Loucy (cell line): ENCODE results near the gene GUCY1A2.
"Not testable (repeated sequence)": the region's sequence is repeated elsewhere in the genome, so short reads cannot be mapped to it uniquely, and the experiment has no call there.

ENCODE experiments used
- H2AFZ ChIP-seq: fragments of 200-600 bp; sonication (generic); 2 replicates; pipeline ENCODE4 v1.6.0; 2016; ENCODE audit warnings: antibody characterized with exemption, mild to moderate bottlenecking, low read length, moderate library complexity
- H3F3A ChIP-seq: fragments of 200-600 bp; 2 replicates; pipeline ENCODE4 v1.6.0; 2016; ENCODE audit warnings: antibody characterized with exemption, low read depth, mild to moderate bottlenecking
- H3K27me3 ChIP-seq: fragments of 200-600 bp; sonication (generic); 2 replicates; pipeline ENCODE4 v1.6.1; 2014; ENCODE audit warnings: low read length, mild to moderate bottlenecking; ENCODE audit not compliant: insufficient read depth, poor library complexity, severe bottlenecking
- H3K36me3 ChIP-seq: fragments of 200-600 bp; sonication (generic); 2 replicates; pipeline ENCODE4 v1.6.1; 2016; ENCODE audit warnings: low read length; ENCODE audit not compliant: insufficient read depth
- H3K4me1 ChIP-seq: fragments of 200-600 bp; sonication (generic); 2 replicates; pipeline ENCODE4 v1.5.1; 2014; ENCODE audit warnings: low read length, mild to moderate bottlenecking; ENCODE audit not compliant: insufficient read depth, poor library complexity, severe bottlenecking
- H3K4me2 ChIP-seq: fragments of 200-600 bp; sonication (generic); 2 replicates; pipeline ENCODE4 v1.6.0; 2014; ENCODE audit warnings: antibody characterized with exemption, low read length, low read depth, mild to moderate bottlenecking; ENCODE audit not compliant: poor library complexity, severe bottlenecking
- H3K4me3 ChIP-seq: fragments of 200-600 bp; sonication (generic); 2 replicates; pipeline ENCODE4 v1.5.1; 2014; ENCODE audit warnings: low read length, mild to moderate bottlenecking, mixed read lengths; ENCODE audit not compliant: poor library complexity, severe bottlenecking
- H3K79me2 ChIP-seq: fragments of 200-600 bp; sonication (generic); 2 replicates; pipeline ENCODE4 v1.6.1; 2014; ENCODE audit warnings: low read length; ENCODE audit not compliant: insufficient read depth
- H3K9ac ChIP-seq: fragments of 200-600 bp; sonication (generic); 2 replicates; pipeline ENCODE4 v1.6.0; 2014; ENCODE audit warnings: mild to moderate bottlenecking, low read depth, low read length, moderate library complexity; ENCODE audit not compliant: poor library complexity, severe bottlenecking
- H3K9me2 ChIP-seq: fragments of 200-600 bp; sonication (generic); replicated peaks from 2 replicates; pipeline ENCODE4 v1.6.1; 2016; ENCODE audit warnings: low read depth, low read length, mixed read lengths
- H3K9me3 ChIP-seq: fragments of 200-600 bp; sonication (generic); 2 replicates; pipeline ENCODE4 v1.6.1; 2014; ENCODE audit warnings: mild to moderate bottlenecking, antibody characterized with exemption, low read length, low read depth; ENCODE audit not compliant: insufficient read depth
- H4K20me1 ChIP-seq: fragments of 200-600 bp; sonication (generic); 2 replicates; pipeline ENCODE4 v1.6.0; 2014; ENCODE audit warnings: antibody characterized with exemption, low read length, mild to moderate bottlenecking; ENCODE audit not compliant: insufficient read depth, poor library complexity, severe bottlenecking
- EZH2phosphoT487 ChIP-seq: fragments of 200-600 bp; IDR thresholded peaks from 2 replicates; pipeline ENCODE4 v1.6.1; 2018; ENCODE audit warnings: antibody characterized with exemption, mild to moderate bottlenecking, moderate library complexity, borderline replicate concordance
- TF ChIP-seq, protein P1 (sequence below): fragments of 200-600 bp; sonication (generic); conservative IDR thresholded peaks from 2 replicates; pipeline ENCODE4 v1.5.1; 2014; ENCODE audit warnings: mild to moderate bottlenecking, antibody characterized with exemption, low read length

The GUCY1A2 gene, protein sequence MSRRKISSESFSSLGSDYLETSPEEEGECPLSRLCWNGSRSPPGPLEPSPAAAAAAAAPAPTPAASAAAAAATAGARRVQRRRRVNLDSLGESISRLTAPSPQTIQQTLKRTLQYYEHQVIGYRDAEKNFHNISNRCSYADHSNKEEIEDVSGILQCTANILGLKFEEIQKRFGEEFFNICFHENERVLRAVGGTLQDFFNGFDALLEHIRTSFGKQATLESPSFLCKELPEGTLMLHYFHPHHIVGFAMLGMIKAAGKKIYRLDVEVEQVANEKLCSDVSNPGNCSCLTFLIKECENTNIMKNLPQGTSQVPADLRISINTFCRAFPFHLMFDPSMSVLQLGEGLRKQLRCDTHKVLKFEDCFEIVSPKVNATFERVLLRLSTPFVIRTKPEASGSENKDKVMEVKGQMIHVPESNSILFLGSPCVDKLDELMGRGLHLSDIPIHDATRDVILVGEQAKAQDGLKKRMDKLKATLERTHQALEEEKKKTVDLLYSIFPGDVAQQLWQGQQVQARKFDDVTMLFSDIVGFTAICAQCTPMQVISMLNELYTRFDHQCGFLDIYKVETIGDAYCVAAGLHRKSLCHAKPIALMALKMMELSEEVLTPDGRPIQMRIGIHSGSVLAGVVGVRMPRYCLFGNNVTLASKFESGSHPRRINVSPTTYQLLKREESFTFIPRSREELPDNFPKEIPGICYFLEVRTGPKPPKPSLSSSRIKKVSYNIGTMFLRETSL

GRCh38 chr11:107018219-107018901 lies at the start of gene GUCY1A2:
Gene GUCY1A2 (minus strand): TSS chr11:107018476. CDS start chr11:107018055, 421 bp downstream.
- Histone ChIP-seq H3K9ac (no peak within 1 kb of the TSS), H2AFZ (no peak within 1 kb of the TSS), H3K9me2 (no peaks in the 10 kb centered on the region), H3K36me3 (no peaks in the 10 kb centered on the region), H3K4me2 (no peak within 1 kb of the TSS), H3K4me1 (no peaks in the 10 kb centered on the region), H3K79me2 (no peaks in the 10 kb centered on the region), H3K27me3 (no peaks in the 10 kb centered on the region), H3K4me3 (no peak within 1 kb of the TSS), H4K20me1 (no peaks in the 10 kb centered on the region), H3K9me3 (no peaks in the 10 kb centered on the region), H3F3A (no peaks in the 10 kb centered on the region)
- TF ChIP-seq, protein P1, sequence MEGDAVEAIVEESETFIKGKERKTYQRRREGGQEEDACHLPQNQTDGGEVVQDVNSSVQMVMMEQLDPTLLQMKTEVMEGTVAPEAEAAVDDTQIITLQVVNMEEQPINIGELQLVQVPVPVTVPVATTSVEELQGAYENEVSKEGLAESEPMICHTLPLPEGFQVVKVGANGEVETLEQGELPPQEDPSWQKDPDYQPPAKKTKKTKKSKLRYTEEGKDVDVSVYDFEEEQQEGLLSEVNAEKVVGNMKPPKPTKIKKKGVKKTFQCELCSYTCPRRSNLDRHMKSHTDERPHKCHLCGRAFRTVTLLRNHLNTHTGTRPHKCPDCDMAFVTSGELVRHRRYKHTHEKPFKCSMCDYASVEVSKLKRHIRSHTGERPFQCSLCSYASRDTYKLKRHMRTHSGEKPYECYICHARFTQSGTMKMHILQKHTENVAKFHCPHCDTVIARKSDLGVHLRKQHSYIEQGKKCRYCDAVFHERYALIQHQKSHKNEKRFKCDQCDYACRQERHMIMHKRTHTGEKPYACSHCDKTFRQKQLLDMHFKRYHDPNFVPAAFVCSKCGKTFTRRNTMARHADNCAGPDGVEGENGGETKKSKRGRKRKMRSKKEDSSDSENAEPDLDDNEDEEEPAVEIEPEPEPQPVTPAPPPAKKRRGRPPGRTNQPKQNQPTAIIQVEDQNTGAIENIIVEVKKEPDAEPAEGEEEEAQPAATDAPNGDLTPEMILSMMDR, result no peak
- no peak for TF ChIP-seq EZH2phosphoT487

DNA sequence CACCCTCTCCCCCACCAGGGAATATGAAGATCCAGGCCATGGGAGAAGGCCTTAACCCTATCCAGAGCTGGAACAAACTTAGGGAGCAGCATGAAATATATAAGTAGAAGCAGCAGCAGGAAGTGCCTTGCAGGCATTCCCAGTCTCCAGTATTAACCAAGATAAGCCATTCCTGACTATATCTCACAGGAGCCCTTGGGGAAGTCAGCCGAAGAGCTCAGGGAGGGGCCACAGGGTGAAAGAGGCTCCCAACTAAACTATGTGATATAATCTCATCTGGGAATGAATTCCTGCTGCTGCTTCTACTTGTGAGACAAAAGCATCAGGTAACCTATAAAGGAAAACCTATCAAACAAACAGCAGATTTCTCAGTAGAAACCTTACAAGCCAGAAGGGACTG lies 36.1 kb upstream of the GUCY1A2 start:
- Histone ChIP-seq H4K20me1 (no peaks in the 10 kb centered on the region), H3K36me3 (no peaks in the 10 kb centered on the region), H3K79me2 (no peaks in the 10 kb centered on the region), H2AFZ (no peak overlapping the region), H3K4me3 (no peak overlapping the region), H3K9me3 (no peaks in the 10 kb centered on the region; the same call in 1 of the 2 replicates), H3K4me1 (no peaks in the 10 kb centered on the region), H3K9me2 (no peaks in the 10 kb centered on the region), H3K27me3 (no peaks in the 10 kb centered on the region), H3K9ac (no peak overlapping the region), H3F3A (no peaks in the 10 kb centered on the region), H3K4me2 (no peak overlapping the region)
- TF ChIP-seq EZH2phosphoT487, result no peak
- TF ChIP-seq, protein P1, result no peak

DNA sequence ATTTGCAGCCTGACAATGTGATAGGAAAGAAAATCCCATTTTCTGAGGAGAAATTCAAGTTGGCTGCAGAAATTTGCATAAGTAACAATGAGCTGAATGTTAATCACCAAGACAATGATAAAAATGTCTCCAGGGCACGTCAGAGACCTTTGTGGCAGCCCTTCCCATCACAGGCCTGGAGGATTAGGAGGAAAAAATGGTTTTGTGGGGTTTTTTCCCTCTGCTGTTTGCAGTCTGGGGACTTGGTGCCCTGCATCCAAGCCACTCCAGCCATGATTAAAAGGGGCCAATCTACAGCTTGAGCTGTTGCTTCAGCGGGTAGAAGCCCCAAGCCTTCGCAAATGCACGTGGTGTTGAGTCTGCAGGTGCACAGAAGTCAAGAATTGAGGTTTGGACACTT lies 33.1 kb upstream of the GUCY1A2 start:
- H3K9ac ChIP-seq, H3K27me3 ChIP-seq, H3K4me1 ChIP-seq, H2AFZ ChIP-seq, H3F3A ChIP-seq, H3K36me3 ChIP-seq, H3K4me2 ChIP-seq, H3K9me2 ChIP-seq, H4K20me1 ChIP-seq, H3K4me3 ChIP-seq, H3K9me3 ChIP-seq, H3K79me2 ChIP-seq: not testable (repeated sequence)

DNA sequence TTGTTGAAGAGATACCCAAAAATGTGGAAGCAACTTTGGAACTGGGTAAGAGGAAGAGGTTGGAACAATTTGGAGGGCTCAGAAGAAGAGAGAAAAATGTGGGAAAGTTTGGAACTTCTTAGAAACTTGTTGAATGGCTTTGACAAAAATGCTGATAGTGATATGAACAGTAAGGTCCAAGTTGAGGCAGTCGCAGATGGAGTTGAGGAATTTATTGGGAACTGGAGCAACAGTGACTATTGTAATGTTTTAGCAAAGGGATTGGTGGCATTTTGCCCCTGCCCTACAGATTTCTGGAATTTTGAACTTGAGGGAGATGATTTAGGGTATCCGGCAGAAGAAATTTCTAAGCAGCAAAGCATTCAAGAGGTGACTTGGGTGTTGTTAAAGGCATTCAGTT lies 32.6 kb upstream of the GUCY1A2 start:
- not testable (repeated sequence) for H3K9me2 ChIP-seq, H4K20me1 ChIP-seq, H2AFZ ChIP-seq, H3K4me1 ChIP-seq, H3K4me3 ChIP-seq, H3K36me3 ChIP-seq, H3K4me2 ChIP-seq, H3K9me3 ChIP-seq, H3K27me3 ChIP-seq, H3K9ac ChIP-seq, H3K79me2 ChIP-seq, H3F3A ChIP-seq
